HG03159 (cell line): Measurements from ENCODE around the gene SPRED2.

Experiments
- ATAC-seq: cut with Tn5 transposase; IDR thresholded peaks from one replicate; pipeline ENCODE4 v1.9.1; 2021; ENCODE audit warnings: mild to moderate bottlenecking, moderate library complexity; ENCODE audit not compliant: unreplicated experiment

Gene SPRED2

GRCh38 chr2:65388596-65389390, 43.6 kb downstream of the SPRED2 start:
- ATAC-seq = no peak

- ATAC-seq = peak; percentile 66
These were observed 44.3 kb downstream of the SPRED2 start for GRCh38 chr2:65388051-65388531.

DNA sequence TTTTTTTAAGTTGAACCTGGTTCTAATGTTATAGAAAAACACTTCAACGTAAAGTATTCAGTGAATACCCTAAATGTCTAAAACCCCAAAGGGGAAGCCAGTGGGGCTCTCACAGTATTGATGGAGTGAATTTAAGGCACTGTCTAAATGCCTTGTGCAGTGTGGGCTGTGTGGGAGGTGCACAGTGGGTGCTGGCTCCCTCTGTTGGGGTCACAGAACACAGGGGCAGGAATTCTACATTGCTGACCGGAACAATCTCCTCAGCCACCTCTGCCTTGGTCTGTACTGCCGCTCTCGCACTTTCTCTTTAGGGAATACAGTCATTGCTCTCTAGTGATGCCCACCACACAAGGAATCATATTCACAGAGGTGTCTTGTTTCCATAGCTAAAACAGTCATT, 45.4 kb downstream of the SPRED2 start:
- no peak for ATAC-seq

DNA sequence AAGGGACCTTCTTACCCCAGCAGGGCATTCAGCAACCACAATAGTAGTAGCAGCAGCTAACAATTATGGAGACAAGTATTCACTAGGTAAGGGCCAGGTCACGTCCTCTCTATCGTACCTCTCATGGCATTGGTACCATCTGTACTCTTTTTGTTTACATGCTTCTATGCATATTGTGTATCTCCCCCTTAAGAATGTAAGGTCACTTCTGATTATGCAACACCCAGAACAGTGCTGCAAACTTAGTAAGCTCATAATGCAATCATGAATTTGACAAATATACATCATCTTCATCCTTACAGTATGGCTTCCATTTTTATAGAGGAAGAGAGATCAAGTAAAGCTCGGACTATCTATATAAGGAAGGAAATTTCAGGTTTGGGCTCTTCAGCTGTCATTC, 46.1 kb downstream of the SPRED2 start:
- ATAC-seq = no peak

DNA sequence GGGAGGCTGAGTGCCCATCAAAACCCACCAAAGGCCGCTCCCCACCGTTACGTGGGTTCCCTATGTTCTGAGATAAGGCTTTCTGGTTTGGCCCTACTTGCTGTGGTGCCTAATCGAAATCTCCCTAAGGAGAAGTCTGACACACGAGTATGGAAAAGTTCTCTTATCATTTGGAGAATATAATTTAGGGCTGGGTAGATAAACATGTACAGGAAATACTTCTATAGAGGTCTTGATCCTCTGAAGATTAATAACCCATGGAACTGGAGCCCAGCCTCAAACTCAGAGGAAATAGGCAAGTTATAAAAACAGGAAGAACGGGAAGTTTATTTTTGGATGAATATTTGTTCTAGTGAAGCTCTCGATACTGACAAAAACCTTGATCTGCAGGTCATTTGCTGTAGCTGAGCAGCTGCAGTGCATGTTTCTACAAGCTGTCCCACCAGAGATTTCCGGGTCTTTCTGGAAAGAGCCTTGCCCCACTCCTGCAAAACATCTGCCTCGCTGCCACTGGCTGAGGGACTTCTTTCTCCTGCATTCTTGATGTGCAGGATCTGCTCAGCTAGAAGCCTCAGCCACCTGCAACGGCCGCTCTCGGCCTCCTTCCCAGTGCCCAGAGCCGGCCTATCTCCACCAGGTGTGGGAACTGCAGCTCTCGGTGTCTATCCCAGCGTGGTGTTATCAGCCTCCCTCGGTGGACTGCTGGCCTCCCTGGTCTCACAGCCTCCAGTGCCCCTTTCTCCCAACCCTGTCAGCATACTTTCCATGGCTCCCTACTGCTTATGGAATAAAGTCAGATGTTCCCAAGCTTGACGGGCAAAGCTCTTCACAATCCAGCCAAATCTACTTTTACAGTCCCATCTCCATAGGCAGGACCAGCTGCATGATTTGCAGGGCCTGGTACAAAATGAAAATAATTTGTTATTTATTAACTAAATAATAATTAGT, 48.6 kb downstream of the SPRED2 start:
- ATAC-seq = no peak

DNA sequence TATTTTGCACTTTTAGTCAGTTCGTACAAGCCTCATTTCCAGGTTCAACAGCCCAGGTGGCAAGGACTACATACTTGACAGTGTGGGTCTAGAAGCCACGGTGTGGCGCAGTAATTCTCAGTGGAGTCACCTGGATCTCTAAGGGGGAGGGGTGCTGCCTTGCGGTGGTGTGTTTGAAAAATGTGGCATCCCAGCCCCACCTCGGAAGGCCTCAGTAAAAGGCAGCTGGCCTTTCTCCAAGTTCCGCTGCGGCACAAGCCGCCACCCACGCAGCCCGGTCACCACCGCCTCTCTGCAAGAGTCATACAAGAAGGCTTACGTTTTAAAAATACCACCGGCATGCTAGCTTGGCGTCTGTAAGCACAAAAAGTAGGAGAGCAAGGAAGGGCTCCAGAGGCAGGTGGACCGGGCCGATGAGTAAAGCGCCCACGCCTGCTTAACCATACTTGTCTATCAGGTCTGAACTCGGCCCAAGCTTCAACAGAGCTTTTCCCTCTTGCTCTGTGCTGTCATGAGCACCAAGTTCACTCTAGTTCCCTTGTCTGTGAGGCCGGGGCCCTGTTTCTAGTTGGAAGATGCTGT, 49.5 kb downstream of the SPRED2 start:
- ATAC-seq = peak; percentile 76

DNA sequence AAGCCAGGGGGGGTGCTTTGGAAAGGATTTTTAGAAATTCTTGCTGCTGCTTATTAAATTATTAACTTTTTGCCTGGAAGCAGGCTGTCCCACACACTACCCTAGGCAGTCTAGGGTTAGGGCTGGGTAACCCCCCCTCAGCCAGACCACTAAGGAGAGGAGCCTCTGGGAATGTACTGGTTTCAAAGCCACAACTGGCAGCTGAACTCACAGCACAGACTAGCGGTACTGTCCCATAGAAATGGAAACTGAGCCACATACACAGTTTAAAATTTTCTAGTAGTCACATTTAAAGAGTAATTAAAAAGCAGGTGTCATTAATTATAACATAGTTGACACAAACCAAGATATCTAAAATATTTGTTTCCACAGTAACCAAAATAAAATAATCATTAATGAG, 50.1 kb downstream of the SPRED2 start:
- ATAC-seq = no peak

GRCh38 chr2:65381607-65382051, 50.8 kb downstream of the SPRED2 start:
- ATAC-seq = no peak

DNA sequence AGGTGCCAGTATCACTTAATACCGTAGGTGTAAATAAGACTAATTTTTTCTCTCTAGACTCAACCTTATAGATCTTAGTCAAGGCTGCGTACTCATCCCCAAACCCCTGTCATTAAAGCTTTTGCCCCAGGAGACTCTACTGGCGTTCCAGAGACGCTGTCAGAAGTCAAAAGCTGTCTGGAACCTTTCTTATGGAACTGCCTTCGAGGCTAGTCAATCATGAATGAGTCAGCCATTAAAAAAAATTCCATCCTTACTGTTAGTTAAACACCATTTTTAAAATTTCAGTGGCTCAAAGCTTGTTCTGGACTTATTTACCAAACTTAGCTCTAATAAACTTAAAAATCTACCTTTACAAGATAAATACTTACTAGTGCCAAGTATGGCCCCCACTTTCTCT, 52.1 kb downstream of the SPRED2 start:
- no peak for ATAC-seq

- no peak for ATAC-seq
These were observed 52.7 kb downstream of the SPRED2 start for GRCh38 chr2:65379721-65380171.

GRCh38 chr2:65379223-65379622, 53.2 kb downstream of the SPRED2 start:
- ATAC-seq = no peak

DNA sequence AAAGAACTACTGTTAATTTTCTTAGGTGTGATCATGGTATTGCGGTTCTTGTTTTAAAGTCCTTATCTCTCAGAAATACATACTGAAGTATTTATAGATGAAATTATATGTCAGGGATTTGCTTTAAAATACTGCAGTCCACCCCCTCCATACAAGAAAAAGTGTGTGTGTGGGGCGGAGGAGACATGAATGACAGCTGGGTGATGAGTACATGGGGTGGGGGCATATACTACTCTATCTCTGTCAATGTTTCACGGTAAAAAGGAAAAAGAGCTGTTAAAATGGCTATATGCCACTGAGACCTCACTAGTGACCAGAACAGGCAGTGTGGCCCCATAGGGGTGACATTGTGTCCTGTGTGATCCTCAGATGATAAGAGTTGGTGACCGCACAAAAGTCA, 54.1 kb downstream of the SPRED2 start:
- no peak for ATAC-seq

- ATAC-seq = no peak
These were observed 54.7 kb downstream of the SPRED2 start for GRCh38 chr2:65377556-65378192.

GRCh38 chr2:65375723-65376122, 56.7 kb downstream of the SPRED2 start:
- ATAC-seq = no peak

GRCh38 chr2:65374999-65375398, 57.4 kb downstream of the SPRED2 start:
- ATAC-seq = no peak

DNA sequence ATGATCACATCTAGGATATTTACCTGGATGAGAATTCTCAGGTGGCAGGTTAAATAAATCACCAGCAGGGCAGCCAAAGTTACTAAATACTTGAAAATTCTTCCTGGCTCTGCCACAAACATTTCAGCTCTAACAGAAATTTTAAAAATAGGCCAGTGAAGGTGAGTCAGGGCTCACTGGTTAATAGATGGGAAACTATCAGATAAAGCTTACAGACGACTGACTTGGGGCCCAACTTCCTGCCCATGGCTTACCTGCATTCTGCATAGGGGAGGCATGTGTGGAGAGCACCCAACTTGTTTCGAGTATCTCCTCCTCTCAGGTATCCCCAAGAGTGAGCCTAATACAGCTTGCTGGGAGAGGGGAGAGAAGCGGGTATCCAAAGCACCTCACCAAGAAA, 57.8 kb downstream of the SPRED2 start:
- ATAC-seq = no peak

DNA sequence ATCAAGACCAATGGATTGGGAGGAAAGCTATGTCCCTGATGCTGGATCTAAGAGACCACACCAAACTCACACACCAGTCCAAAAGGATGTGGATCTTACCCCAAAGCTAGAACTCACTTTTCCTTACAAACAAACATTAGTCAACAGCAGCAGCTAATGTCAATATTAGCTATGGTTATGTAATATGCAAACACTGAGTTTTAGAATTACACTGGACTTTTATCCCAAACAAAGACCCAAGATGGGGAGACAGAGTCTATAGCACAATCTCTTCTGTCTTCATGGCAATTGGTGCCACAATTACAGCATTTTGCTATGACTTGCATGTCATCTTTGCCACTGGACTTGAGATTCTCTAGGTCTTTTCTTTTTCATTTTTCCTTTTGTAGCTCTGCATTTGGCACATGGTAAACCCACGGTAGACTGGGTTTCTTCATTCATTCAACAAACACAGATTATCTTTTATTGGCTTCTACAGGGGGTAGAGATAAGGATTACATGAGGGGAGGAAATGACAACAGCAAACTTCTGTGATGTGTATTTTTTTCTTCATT, 59.0 kb downstream of the SPRED2 start:
- no peak for ATAC-seq

- ATAC-seq = no peak
These were observed 59.8 kb downstream of the SPRED2 start for GRCh38 chr2:65372619-65373018.

GRCh38 chr2:65371074-65371434, 61.3 kb downstream of the SPRED2 start:
- ATAC-seq = no peak

GRCh38 chr2:65370387-65371073, 61.9 kb downstream of the SPRED2 start:
- no peak for ATAC-seq
